H1 (cell line): ENCODE data around the gene ZDHHC19. TPM values are rescaled to one million over a fixed set of nuclear protein-coding genes. Genes with fewer than 3 reads are reported as not detected.

ENCODE experiments used
- BCL11A ChIP-seq, 2 experiments: IDR thresholded peaks; one replicate each; pipeline ENCODE4 v1.6.1; 2011; ENCODE audit warnings: low read depth in 2 of 2, low read length in 2 of 2, mild to moderate bottlenecking in 2 of 2
- GABPA ChIP-seq: IDR thresholded peaks from 2 replicates; pipeline ENCODE4 v1.6.1; 2011; ENCODE audit warnings: mild to moderate bottlenecking, low read length, moderate library complexity, borderline replicate concordance; ENCODE audit not compliant: insufficient read depth
- KDM5A ChIP-seq: fragments of 200-600 bp; IDR thresholded peaks from 2 replicates; pipeline ENCODE4 v1.7.1; 2012; ENCODE audit warnings: mild to moderate bottlenecking, low read length, inconsistent platforms, mixed read lengths
- RFX5 ChIP-seq: IDR thresholded peaks from 2 replicates; pipeline ENCODE4 v1.6.1; 2011; ENCODE audit warnings: low read depth, low read length, improper control_type of control experiment, borderline replicate concordance
- SUZ12 ChIP-seq: fragments of 200-600 bp; sonication (generic); IDR thresholded peaks from 2 replicates; pipeline ENCODE4 v1.6.1; 2012; ENCODE audit warnings: mild to moderate bottlenecking, inconsistent platforms, low read length, moderate library complexity, mixed read lengths
- TEAD4 ChIP-seq: IDR thresholded peaks from 2 replicates; pipeline ENCODE4 v1.6.1; 2012; ENCODE audit warnings: low read depth, low read length, inconsistent platforms, mixed read lengths
- polyA plus RNA-seq, 7 experiments: library from polyadenylated mRNA; depleted of rRNA in 3 of 7; stranded (reverse) in 5 of 7; unstranded in 2 of 7; fragments of >200 nt in 5 of 7; fragments of 200-250 nt in 2 of 7; gene quantifications; 1 replicate in 5 of 7; 2 replicates in 1 of 7; 4 replicates in 1 of 7; pipeline versions ENCODE4 v1.2.1 to v1.2.3, GENCODE V29; 2011 to 2013; ENCODE audit warnings: missing spikeins in 2 of 7, mixed read lengths in 2 of 7
- total RNA-seq: library from RNA; stranded (reverse); fragmentation: NEBNext Ultra II Directional; extraction: Animal tissue kit (Norgen Biotek cat#: 25700); gene quantifications from 2 replicates; pipeline ENCODE4 v1.2.1, GENCODE V29; 2021

The ZDHHC19 gene
- total and polyA plus RNA-seq, 2 of the 8 experiments (the other 6 are each of a cell fraction or from before 2014, with no cell fraction given): 2.5 to 4.1 TPM

DNA sequence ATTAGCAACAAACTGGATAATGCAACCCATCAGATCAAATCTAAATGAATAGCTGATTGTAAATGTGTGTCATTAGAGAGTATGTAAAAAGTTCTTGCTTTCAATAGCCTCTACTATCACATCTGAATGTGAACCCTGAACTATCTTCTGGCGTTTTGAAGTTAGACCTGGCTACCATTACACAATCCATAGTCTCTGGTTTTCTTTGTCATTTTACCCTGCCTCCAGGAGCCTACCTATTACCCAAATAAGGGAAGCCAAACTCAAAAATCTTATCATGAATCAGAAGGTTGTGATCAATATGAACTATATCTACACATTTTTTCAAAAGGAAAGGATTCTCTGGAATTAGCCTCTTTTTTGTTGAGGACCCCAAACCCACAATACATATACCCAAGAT is 44.6 kb upstream of the ZDHHC19 start (continued):
- no peak for TF ChIP-seq RFX5
- no peak for TF ChIP-seq KDM5A
- no peak for TF ChIP-seq GABPA
- TF ChIP-seq TEAD4: no peak
- no peak for TF ChIP-seq SUZ12
- no peak for TF ChIP-seq BCL11A (IDR thresholded peaks at IDR 0.05; ENCODE audit: low read depth in 2 of 2, low read length in 2 of 2)
